GM21360 (cell line): ENCODE results near the gene NFKBIZ.
"Not testable (repeated sequence)": the region's sequence is repeated elsewhere in the genome, so short reads cannot be mapped to it uniquely, and the experiment has no call there.

Source experiments
- ATAC-seq: cut with Tn5 transposase; IDR thresholded peaks from one replicate; pipeline ENCODE4 v1.9.1; 2021; ENCODE audit warnings: mild to moderate bottlenecking, moderate library complexity; ENCODE audit not compliant: unreplicated experiment

The NFKBIZ gene

DNA sequence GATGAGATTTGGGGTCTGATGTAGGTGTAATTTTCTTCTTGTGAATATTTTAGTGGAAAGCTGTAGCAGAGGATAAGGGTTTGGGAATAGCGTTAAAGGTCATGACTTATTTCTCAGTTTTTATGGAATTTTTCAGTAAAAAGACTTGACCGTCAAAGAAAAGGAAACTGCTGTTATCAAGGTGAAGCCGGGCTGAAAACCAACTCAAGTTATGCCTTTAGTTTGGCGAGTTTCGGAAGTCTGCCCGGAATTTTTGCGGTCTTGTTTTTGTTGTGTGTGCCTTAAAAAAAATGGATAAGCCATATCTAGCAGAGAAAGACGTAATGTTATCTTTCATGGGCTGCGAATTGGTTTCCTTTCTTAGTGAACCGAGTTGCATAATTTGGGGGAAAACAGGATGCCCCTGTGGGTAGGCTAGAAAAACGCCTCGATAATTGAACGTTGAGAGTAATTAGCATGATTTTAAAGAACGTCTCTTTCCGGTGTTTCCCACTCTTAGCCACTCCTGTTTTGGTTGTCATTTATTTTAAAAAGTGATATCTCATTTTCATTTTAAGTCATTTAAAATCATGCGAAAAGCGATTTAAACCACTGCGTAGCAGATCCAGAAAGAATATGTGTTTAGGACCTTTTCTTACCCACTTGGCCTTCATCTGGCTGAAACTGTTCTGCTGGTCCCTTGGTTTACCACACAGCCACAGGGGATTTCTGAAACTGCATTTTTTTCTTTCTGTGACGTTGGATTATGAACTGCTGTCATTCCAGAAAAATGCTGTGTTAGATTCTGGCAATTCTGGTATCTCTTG is 1.1 kb downstream of the NFKBIZ start:
- no peak for ATAC-seq

GRCh38 chr3:101851072-101851770 is 1.9 kb downstream of the NFKBIZ start:
- no peak for ATAC-seq

DNA sequence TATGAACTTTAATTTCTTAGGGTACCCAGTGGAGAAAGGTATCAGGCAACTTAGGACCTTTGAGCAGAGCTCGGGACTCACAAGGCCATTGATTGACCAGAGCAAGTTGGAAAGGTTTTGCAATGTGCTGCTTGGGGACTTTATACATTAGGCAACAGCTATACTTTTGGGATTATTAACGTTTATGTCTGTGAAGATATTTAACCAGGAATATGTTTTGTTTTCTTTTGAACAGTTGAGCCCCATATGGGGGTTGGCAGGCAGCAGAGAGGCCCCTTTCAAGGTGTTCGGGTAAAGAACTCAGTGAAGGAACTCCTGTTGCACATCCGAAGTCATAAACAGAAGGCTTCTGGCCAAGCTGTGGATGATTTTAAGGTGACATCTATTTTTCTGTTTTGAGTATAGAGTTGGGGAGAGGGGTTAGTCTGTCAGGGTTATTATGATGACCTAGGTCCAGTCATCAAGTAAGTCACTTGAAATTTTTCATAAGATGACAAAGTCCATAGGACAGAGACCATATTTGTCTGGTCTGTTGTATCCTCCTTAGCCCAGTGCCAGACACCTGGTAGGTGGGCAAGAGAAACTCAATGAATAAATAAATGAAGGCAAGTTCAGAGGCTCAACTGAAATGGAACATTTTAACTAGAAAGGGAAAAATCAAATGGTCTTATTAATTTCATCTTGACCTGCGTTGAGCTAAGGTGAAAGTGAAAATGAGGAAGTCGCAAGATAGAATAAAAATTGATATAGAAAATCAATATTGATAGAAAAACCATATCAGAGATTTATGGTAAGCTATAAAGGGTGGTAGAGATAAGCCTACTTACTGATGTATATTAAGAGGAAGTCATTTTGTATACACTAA is 2.8 kb downstream of the NFKBIZ start:
- no peak for ATAC-seq

GRCh38 chr3:101852983-101853840 is 3.9 kb downstream of the NFKBIZ start:
- no peak for ATAC-seq

DNA sequence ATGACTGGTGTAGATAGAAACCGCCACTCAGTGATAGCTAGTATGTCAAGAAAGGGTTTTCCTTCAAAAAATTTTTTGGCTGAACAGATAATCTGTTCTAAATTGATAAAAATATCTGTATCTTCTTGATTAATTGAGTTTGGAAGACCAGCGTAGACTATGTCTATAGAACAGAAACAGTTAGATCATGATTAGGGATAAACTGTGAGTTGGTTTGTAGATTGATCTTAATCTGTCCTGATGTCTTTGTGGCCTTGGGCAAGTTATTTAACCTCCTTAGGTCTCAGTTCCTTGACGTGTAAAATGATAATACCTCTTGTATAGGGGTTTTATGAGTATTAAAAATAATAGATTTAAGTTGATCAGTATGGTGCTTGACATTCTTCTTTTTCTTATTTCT is 4.7 kb downstream of the NFKBIZ start:
- ATAC-seq = no peak

DNA sequence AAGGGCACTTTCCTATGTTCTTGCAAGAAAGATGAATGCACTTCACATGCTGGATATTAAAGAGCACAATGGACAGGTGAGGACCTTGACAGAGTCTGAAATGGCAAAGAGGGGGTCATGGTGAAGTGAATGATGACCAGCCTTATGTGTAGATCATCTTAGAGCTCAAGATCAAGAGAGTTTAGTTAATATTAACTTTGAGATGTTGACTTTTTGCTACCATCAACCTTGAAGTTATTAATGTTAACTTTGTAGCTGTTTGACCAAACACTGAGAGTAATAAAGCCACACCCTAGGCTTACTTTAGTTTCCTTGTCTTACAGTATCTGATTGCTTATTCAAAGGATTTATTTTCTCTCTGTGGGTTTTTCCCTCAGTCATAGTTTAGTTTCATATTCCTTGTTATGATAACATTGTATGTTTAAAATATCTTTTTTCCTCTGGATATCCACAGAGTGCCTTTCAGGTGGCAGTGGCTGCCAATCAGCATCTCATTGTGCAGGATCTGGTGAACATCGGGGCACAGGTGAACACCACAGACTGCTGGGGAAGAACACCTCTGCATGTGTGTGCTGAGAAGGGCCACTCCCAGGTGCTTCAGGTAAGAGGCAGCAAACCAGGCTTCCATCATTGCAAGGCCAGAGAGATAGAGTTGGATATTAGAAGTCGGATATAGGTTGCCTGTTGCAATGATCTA is 5.4 kb downstream of the NFKBIZ start:
- no peak for ATAC-seq

DNA sequence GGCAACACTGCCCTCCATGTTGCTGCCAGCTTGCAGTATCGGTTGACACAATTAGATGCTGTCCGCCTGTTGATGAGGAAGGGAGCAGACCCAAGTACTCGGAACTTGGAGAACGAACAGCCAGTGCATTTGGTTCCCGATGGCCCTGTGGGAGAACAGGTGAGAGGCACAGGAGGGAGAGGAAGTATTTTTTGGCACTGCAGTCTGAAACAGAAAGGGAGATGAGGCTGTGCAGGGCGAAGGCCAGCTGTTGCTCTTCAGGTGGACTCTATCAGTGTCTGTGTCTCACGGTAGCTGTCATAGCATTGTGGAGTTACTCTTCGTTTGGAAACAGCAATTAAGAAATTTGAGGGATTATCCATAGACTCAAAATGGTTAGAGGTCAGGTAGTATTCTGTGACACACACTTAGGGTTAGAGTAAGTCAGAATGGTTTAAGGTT is 8.0 kb downstream of the NFKBIZ start:
- ATAC-seq = no peak

DNA sequence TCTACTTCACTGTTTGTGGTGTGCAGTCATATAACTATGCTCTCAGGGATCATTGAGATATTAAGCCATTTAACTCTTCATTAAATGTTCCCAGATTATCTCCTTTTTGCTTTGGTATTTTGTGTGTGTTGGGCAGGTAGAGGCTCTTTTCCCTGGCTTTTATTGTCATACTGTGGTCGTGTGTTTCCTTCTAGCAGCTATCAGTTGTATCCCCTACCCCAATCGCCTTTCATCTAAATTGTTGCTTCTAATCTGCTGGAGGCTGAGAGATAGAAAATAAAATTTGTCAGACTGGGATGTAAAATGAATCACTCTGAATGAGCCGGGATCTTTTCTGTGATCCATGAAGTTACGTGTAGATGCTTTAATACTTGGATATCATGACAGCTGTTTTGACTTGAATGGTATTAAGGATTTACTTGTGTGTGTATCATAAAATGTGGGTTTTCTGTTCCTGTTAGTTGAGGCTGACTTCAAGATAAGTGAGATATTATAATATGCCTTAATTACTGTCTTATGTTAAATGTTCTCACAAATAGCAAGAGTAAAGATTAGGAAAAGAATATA is 9.2 kb downstream of the NFKBIZ start:
- ATAC-seq = no peak

DNA sequence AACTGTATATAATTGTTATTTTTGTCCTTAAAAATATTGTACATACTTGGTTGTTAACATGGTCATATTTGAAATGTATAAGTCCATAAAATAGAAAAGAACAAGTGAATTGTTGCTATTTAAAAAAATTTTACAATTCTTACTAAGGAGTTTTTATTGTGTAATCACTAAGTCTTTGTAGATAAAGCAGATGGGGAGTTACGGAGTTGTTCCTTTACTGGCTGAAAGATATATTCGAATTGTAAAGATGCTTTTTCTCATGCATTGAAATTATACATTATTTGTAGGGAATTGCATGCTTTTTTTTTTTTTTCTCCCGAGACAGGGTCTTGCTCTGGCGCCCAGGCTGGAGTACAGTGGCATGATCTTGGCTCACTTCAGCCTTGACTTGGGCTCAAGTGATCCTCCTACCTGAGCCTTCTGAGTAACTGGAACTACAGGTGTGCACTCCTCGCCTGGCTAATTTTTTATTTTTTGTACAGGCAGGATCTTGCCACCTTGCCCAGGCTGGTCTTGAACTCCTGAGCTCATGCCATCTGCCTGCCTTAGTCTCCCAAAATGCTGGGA is 10.7 kb downstream of the NFKBIZ start:
- ATAC-seq = no peak

- no peak for ATAC-seq
These were observed 12.0 kb downstream of the NFKBIZ start for GRCh38 chr3:101861212-101861788.

DNA sequence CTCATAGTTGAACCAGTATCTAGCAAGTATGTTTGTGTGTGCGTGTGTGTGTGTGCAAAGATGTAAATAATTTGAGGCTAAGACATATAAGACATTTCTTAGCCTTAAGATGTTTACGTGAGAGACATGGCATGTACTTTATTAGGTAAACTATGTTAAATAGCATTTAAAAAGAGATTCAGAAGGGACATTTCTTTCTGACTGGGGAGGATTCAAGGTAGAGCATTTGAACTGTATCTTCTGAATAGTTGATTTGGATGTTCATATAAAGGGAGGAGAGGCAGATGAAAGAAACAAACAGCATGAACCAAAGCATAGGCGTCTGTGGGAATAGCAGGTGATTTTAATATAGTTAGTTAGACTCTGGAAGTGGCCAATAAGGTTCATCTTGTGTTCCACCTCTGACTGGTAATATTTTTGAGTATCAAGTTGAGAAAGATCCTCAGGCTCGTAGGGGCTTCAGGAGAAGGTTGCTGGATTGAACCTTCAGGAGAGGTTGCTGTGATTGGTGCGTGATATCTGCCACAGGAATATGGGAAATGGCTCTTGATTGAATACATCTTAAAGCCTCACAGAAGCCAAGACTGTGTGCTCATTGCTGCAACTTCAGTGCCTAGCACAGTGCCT is 12.6 kb downstream of the NFKBIZ start:
- ATAC-seq = no peak

DNA sequence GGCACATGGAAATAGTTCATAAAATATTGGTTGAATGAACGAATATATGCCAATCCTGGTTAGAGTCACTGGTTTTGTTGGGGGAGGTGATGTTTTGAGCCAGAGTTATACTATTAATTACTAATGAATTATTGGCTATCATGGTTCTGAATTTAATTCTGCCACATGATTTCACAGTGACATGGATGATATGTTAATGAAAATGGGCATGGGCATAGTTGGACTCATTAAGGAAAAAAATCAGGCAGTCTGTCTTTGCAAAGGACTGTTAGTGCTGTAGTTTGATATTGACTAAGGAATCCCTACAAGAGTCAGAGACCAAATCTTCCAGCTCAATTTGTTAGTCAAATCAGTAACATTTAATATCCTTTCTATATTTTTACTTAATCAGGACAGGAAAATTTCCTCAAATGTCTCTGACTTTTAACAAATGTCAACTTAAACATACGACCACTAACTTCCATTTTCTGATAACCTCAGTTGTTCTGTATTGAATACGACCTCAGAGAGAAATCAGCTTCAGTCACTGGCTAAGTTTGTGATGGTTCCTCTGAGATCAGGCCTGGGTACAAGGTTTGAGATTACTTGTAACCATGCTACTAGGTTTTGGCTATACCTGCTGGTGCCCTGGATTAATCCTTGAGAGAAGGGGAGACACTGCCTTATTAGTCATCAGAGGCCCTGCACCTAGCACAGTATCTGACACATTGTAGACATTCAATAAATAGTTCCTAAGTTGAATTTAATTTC is 13.3 kb downstream of the NFKBIZ start:
- ATAC-seq = no peak

- not testable (repeated sequence) for ATAC-seq
These were observed 15.6 kb downstream of the NFKBIZ start for GRCh38 chr3:101864926-101865325.

DNA sequence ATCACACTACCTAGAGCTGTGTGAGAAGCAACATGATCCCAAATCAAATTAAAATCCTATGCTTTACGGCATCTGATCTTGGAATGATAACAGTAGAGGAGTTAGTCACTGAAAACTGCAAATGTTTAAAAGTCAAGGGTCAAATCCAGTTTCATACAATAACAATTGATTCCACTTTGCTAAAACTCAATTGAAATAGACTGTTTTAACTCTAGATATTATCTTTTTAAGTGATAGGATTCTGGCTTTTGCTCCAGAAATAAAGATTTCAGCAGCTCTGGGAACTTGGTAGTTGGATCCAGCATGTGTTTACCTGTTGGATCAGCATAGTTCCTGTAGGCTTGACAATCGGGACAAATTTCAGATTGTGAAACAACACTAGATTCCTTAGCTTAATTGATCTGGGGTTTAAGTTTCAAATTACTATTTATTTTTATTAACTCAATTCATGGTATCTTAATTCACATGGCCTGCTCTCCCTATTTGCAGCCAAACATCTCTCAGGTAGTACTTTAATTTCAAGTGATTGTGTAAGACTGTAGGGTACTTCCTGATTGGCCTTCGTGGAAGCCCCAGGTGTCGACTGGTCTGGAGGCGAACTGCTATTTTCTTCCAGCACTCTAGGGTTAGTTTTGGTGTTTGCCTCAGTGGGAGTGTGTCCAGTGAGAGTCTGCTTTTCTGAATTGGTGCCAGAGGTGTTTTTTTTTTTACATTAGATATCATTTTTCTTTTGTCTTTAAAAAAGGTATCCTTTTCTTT is 16.6 kb downstream of the NFKBIZ start:
- no peak for ATAC-seq

DNA sequence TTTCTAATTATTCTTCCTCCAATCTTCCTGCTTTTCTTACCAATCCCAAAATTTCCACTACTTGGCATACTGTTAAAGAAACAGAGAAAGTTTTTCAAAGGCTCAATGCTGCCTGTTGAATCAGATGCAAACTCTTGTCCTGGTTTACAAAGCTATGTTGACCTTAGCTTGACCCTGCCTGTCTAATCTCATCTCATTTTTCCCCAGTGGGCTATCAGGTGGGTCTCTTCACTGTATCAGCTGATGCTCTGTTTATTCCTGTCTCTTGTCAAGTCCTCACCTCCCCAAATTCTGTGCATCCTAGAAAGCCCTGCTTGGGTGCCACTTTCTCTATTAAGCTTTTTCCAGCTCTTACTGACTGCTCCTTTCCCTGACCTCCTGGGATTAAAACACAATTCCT is 18.2 kb downstream of the NFKBIZ start:
- ATAC-seq = no peak

DNA sequence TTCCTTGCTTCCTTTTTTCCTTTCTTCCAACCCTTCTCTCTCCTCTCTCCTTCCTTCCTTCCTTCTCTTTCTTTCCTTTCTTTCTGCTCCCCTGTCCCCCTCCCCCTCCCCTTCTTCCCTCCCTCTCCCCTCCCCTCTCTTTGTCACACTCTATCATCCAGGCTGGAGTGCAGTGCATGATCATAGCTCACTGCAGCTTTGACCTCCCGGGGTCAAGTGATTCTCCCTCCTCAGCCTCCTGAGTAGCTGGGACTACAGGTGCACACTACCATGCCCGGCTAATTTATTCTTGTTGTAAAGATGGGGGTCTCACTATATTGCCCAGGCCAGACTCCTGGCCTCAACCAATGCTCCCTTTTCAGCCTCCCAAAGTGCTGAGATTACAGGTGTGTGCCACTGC is 18.7 kb downstream of the NFKBIZ start:
- no peak for ATAC-seq
